Effector memory CD8-positive, alpha-beta T cell (primary cell): ENCODE results near the gene WRNIP1.

Source experiments
- ATAC-seq: fragments of 150-1000 bp; cut with Tn5 transposase; replicated peaks from 2 replicates; pipeline ENCODE4 v1.10.0; 2021; ENCODE audit warnings: mild to moderate bottlenecking, moderate library complexity
- DNase-seq, 3 experiments: peaks; one replicate each; pipeline ENCODE4 v3.0.0; 2021
- H3K27ac Mint-ChIP-seq, 2 donors: one replicate each; pipeline ENCODE4 v1.8.0; 2022; ENCODE audit warnings: mild to moderate bottlenecking in 2 of 2, mixed read lengths in 2 of 2, moderate library complexity in 2 of 2
- H3K27me3 Mint-ChIP-seq, 2 donors: one replicate each; pipeline ENCODE4 v1.8.0; 2022; ENCODE audit warnings: mixed read lengths in 2 of 2
- H3K36me3 Mint-ChIP-seq: one replicate; pipeline ENCODE4 v1.8.0; 2022; ENCODE audit warnings: mild to moderate bottlenecking, moderate library complexity, mixed read lengths; ENCODE audit not compliant: insufficient read depth
- H3K4me1 Mint-ChIP-seq, 2 donors: one replicate each; pipeline ENCODE4 v1.8.0; 2022; ENCODE audit warnings: low read depth in 2 of 2, mixed read lengths in 2 of 2
- H3K4me3 Mint-ChIP-seq, 2 donors: one replicate each; pipeline ENCODE4 v1.8.0; 2022; ENCODE audit warnings: mild to moderate bottlenecking in 2 of 2, mixed read lengths in 2 of 2, moderate library complexity in 2 of 2
- H3K9me3 Mint-ChIP-seq, 2 donors: one replicate each; pipeline ENCODE4 v1.8.0; 2022; ENCODE audit warnings: mixed read lengths in 2 of 2

WRNIP1 gene

GRCh38 chr6:2802521-2803060 lies 37.4 kb downstream of the WRNIP1 start:
- DNase-seq (no peak), ATAC-seq (no peak)
- H3K9me3 Mint-ChIP-seq, result no peaks in the 10 kb centered on the region
- H3K36me3 Mint-ChIP-seq, result peaks cover 3% of the 10 kb centered on the region
- no peaks in the 10 kb centered on the region for H3K27me3 Mint-ChIP-seq
- H3K4me3 Mint-ChIP-seq, result no peak overlapping the region
- H3K4me1 Mint-ChIP-seq, result peaks cover 8 to 23% of the 10 kb centered on the region in 2 donors
- no peak overlapping the region for H3K27ac Mint-ChIP-seq

- DNase-seq, result no peak
- Mint-ChIP-seq H3K36me3 (peaks cover 3% of the 10 kb centered on the region), H3K4me1 (peaks cover 10 to 16% of the 10 kb centered on the region in 2 donors), H3K27ac (no peak overlapping the region), H3K9me3 (no peaks in the 10 kb centered on the region), H3K4me3 (no peak overlapping the region), H3K27me3 (no peaks in the 10 kb centered on the region)
- no peak for ATAC-seq
Measured at GRCh38 chr6:2803731-2804429, 38.7 kb downstream of the WRNIP1 start.

GRCh38 chr6:2804516-2804915 lies 39.3 kb downstream of the WRNIP1 start:
- Mint-ChIP-seq H3K36me3 (peaks cover 3% of the 10 kb centered on the region), H3K27me3 (no peaks in the 10 kb centered on the region), H3K4me1 (peaks cover 8 to 14% of the 10 kb centered on the region in 2 donors), H3K9me3 (no peaks in the 10 kb centered on the region), H3K27ac (no peak overlapping the region), H3K4me3 (no peak overlapping the region)
- DNase-seq, result no peak
- ATAC-seq, result no peak

- DNase-seq (no peak), ATAC-seq (no peak)
- Mint-ChIP-seq H3K27ac (no peak overlapping the region), H3K9me3 (no peaks in the 10 kb centered on the region), H3K4me1 (peaks cover 3 to 12% of the 10 kb centered on the region in 2 donors), H3K27me3 (no peaks in the 10 kb centered on the region), H3K4me3 (no peak overlapping the region), H3K36me3 (peaks cover 3% of the 10 kb centered on the region)
Measured at GRCh38 chr6:2805031-2805430, 39.8 kb downstream of the WRNIP1 start.

- ATAC-seq, result no peak
- H3K9me3 Mint-ChIP-seq, result no peaks in the 10 kb centered on the region
- no peaks in the 10 kb centered on the region for H3K27me3 Mint-ChIP-seq
- H3K27ac Mint-ChIP-seq, result no peak overlapping the region
- peaks cover 3 to 8% of the 10 kb centered on the region in 2 donors for H3K4me1 Mint-ChIP-seq
- DNase-seq, result no peak
- H3K36me3 Mint-ChIP-seq, result no peaks in the 10 kb centered on the region
- no peak overlapping the region for H3K4me3 Mint-ChIP-seq
Measured at GRCh38 chr6:2806644-2807043, 41.5 kb downstream of the WRNIP1 start.

GRCh38 chr6:2807342-2808090 lies 42.3 kb downstream of the WRNIP1 start:
- no peaks in the 10 kb centered on the region for H3K9me3 Mint-ChIP-seq
- no peaks in the 10 kb centered on the region for H3K27me3 Mint-ChIP-seq
- H3K4me3 Mint-ChIP-seq, result no peak overlapping the region
- no peaks in the 10 kb centered on the region for H3K36me3 Mint-ChIP-seq
- ATAC-seq (no peak), DNase-seq (no peak)
- no peak overlapping the region for H3K27ac Mint-ChIP-seq
- H3K4me1 Mint-ChIP-seq, result peaks cover 3 to 8% of the 10 kb centered on the region in 2 donors

GRCh38 chr6:2809015-2809414 lies 43.8 kb downstream of the WRNIP1 start:
- Mint-ChIP-seq H3K36me3 (no peaks in the 10 kb centered on the region), H3K4me3 (no peak overlapping the region), H3K27me3 (no peaks in the 10 kb centered on the region), H3K27ac (no peak overlapping the region), H3K4me1 (peaks cover 3 to 8% of the 10 kb centered on the region in 2 donors), H3K9me3 (no peaks in the 10 kb centered on the region)
- DNase-seq (no peak), ATAC-seq (no peak)

- no peak for DNase-seq
- no peak for ATAC-seq
- peaks cover 3 to 8% of the 10 kb centered on the region in 2 donors for H3K4me1 Mint-ChIP-seq
- H3K27ac Mint-ChIP-seq, result no peak overlapping the region
- H3K4me3 Mint-ChIP-seq, result no peak overlapping the region
- H3K36me3 Mint-ChIP-seq, result no peaks in the 10 kb centered on the region
- no peaks in the 10 kb centered on the region for H3K27me3 Mint-ChIP-seq
- no peaks in the 10 kb centered on the region for H3K9me3 Mint-ChIP-seq
Measured at GRCh38 chr6:2810092-2810671, 45.0 kb downstream of the WRNIP1 start.

GRCh38 chr6:2812695-2813094 lies 47.5 kb downstream of the WRNIP1 start:
- Mint-ChIP-seq H3K4me3 (no peak overlapping the region), H3K4me1 (peaks cover 4 to 5% of the 10 kb centered on the region in 2 donors), H3K27ac (no peak overlapping the region), H3K9me3 (peaks cover 0 to 2% of the 10 kb centered on the region in 2 donors), H3K27me3 (no peaks in the 10 kb centered on the region), H3K36me3 (no peaks in the 10 kb centered on the region)
- no peak for ATAC-seq
- no peak for DNase-seq

GRCh38 chr6:2816158-2816557 lies 51.0 kb downstream of the WRNIP1 start:
- no peak overlapping the region for H3K4me3 Mint-ChIP-seq
- ATAC-seq, result no peak
- H3K9me3 Mint-ChIP-seq, result peaks cover 0 to 2% of the 10 kb centered on the region in 2 donors
- H3K27ac Mint-ChIP-seq, result no peak overlapping the region
- H3K27me3 Mint-ChIP-seq, result no peaks in the 10 kb centered on the region
- H3K36me3 Mint-ChIP-seq, result no peaks in the 10 kb centered on the region
- peaks cover 0 to 4% of the 10 kb centered on the region in 2 donors for H3K4me1 Mint-ChIP-seq
- no peak for DNase-seq

GRCh38 chr6:2817903-2818443 lies 52.8 kb downstream of the WRNIP1 start:
- no peaks in the 10 kb centered on the region for H3K36me3 Mint-ChIP-seq
- peaks cover 0 to 2% of the 10 kb centered on the region in 2 donors for H3K9me3 Mint-ChIP-seq
- no peak overlapping the region for H3K4me3 Mint-ChIP-seq
- no peak overlapping the region for H3K27ac Mint-ChIP-seq
- no peak for ATAC-seq
- no peaks in the 10 kb centered on the region for H3K27me3 Mint-ChIP-seq
- DNase-seq, result no peak
- peaks cover 0 to 6% of the 10 kb centered on the region in 2 donors for H3K4me1 Mint-ChIP-seq

GRCh38 chr6:2818593-2818992 lies 53.4 kb downstream of the WRNIP1 start:
- Mint-ChIP-seq H3K27ac (no peak overlapping the region), H3K27me3 (no peaks in the 10 kb centered on the region), H3K4me3 (no peak overlapping the region), H3K4me1 (peaks cover 0 to 6% of the 10 kb centered on the region in 2 donors), H3K9me3 (peaks cover 0 to 2% of the 10 kb centered on the region in 2 donors), H3K36me3 (no peaks in the 10 kb centered on the region)
- no peak for ATAC-seq
- DNase-seq, result no peak

GRCh38 chr6:2819115-2819514 lies 53.9 kb downstream of the WRNIP1 start:
- Mint-ChIP-seq H3K9me3 (peaks cover 0 to 2% of the 10 kb centered on the region in 2 donors), H3K27me3 (no peaks in the 10 kb centered on the region), H3K36me3 (no peaks in the 10 kb centered on the region), H3K27ac (no peak overlapping the region), H3K4me3 (no peak overlapping the region), H3K4me1 (peaks cover 0 to 6% of the 10 kb centered on the region in 2 donors)
- DNase-seq (no peak), ATAC-seq (no peak)
